Astrocyte of the cerebellum (primary cell): Measurements from ENCODE around the gene ZMIZ1.

ENCODE experiments used
- DNase-seq: peaks from one replicate; pipeline ENCODE4 v3.0.0-alpha.2; 2011; ENCODE audit warnings: low read depth
- H3K4me3 ChIP-seq: 2 replicates; pipeline ENCODE4 v1.5.1; 2011; ENCODE audit warnings: mild to moderate bottlenecking, low read depth, low read length, moderate library complexity
- in situ Hi-C: cut with HindIII; loops from 2 replicates; pipeline ENCODE4 v1.10.0; 2017; ENCODE audit warnings: low sequenced_read_pairs
- TF ChIP-seq, protein P1 (sequence below): IDR thresholded peaks from 2 replicates; pipeline ENCODE4 v1.5.1; 2012; ENCODE audit warnings: low read length, low read depth, moderate library complexity, mild to moderate bottlenecking; ENCODE audit errors: missing control alignments

The ZMIZ1 gene

DNA sequence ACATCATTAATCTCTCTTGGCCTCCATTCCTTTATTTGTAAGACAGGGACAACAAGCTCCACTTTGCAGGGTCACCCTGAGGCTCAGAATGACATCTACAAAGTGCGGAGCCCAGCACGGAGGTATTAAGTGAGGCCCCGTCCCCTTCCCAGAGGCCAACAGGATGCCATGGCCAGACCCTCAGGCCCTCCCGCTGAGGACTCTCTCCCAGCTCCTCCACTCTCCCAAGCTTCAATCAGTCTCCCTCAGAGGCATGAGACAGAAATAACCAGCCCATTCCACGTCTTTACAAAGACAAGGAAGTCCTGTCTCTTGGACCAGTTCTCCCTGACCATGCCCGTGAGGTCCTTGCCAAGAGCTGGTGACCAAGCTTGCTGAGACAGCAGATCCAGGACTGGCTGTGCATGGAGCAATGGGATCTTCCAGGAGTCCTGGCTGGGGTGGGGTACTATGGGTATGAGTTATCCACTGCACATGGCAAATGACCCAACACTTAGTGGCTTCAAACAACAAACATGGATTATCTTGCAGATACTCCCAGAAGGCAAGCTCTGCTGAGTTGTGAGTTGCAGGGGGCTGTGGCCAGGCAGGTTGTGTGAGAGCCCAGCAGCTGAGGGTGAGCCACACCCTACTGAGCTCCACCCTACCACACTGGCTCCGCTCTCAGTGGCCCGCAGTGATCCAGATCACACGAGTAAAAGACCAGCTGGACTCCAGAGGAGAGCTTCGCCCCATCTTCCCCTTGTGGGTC is 274.2 kb downstream of the ZMIZ1 start:
- TF ChIP-seq, protein P1, sequence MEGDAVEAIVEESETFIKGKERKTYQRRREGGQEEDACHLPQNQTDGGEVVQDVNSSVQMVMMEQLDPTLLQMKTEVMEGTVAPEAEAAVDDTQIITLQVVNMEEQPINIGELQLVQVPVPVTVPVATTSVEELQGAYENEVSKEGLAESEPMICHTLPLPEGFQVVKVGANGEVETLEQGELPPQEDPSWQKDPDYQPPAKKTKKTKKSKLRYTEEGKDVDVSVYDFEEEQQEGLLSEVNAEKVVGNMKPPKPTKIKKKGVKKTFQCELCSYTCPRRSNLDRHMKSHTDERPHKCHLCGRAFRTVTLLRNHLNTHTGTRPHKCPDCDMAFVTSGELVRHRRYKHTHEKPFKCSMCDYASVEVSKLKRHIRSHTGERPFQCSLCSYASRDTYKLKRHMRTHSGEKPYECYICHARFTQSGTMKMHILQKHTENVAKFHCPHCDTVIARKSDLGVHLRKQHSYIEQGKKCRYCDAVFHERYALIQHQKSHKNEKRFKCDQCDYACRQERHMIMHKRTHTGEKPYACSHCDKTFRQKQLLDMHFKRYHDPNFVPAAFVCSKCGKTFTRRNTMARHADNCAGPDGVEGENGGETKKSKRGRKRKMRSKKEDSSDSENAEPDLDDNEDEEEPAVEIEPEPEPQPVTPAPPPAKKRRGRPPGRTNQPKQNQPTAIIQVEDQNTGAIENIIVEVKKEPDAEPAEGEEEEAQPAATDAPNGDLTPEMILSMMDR: no peak
- H3K4me3 ChIP-seq: no peak overlapping the region
- no peak for DNase-seq
- in situ Hi-C loops: loop anchor here (5.0 kb wide), 1 partner anchor 69 kb away; no protein-coding TSS in a partner anchor

DNA sequence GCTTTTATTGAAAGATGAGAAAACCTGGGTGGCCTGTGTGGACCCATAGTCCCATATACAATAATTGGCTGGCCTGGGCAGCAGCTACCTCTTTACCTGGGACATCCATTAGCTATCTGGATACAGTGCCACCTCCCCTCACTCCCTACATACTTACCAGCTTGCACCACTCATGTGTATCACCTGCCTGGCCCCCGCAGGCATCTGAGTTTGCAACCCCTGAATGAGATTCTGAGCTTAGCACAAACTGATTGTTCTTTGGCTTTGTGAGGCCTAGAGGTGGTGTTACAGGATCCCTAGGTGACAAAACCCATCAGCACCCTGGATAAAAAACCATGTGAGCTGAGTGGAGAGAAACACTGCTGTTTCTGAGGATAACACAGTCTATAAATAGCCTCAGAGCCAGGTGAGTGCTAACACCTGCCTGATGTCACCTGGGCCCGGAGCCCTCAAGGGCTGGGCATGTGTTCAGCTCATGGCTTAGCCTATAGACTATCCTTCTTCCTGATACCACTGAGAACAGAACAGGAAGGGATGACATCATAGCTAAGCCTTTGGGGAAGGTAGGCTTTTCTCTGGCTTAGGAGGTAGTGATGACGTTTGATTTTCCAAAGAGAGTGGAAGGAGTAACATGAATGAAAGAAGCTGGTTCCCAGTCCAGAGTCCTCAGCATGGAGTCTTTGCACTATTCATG is 275.9 kb downstream of the ZMIZ1 start:
- TF ChIP-seq, protein P1: no peak
- no peak for DNase-seq
- in situ Hi-C loops: loop anchor here (5.0 kb wide), 1 partner anchor 68 kb away; no protein-coding TSS in a partner anchor
- H3K4me3 ChIP-seq: no peak overlapping the region

DNA sequence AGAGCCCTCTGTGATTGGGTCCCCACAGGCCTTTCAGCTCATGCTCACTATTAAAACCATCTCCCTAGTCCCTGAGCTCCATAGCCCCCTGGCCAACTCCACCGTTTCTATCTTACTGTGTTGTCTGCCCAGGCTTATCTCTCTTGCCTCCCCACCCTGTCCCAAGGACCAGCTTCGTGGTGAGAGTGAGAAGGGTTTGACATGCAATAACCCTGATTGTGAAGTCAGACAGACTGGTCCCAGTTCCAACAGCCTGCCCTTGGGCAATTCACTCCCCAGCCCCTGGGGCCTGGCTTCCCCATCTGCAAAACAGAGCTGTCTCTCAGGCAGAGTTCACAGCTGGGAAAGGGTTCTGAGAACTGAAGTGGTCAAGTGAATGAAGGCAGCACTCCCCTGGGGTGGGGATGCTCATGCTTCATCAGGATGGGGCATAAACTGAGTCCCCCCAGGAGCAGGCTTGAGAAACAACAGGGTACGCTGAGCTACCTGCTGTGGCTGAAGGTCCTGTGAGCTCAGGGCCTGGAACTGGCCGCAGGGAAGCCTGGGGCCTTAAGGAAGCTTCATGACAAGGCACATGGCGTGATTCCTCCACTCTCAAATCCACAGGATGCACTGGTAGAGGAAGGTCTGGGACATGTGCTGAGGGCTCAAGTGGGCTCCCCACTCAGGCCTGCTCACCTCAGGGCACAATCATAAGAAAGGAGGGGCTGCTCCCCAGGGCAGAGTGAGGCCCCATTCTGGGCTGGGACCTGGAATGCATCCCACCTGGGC is 276.7 kb downstream of the ZMIZ1 start:
- in situ Hi-C loops: no loop called here
- no peak for DNase-seq
- TF ChIP-seq, protein P1: no peak
- no peak overlapping the region for H3K4me3 ChIP-seq

DNA sequence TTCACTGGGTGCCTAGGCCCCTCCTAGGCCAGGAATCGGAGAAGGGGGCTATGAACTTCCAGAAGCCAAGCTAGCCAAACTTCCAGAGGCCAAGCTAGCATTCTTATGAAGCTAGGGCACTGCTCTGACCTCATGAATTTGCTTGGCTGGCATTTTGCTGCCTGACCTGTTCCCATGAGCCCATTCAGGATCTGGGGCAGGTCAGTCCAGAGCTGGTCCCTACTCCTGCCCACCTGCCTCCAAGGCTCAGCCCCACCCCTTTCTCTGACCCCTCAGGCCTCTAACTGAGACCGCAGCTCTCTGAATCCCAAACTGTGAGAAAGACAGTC is 277.2 kb downstream of the ZMIZ1 start:
- no peak for DNase-seq
- TF ChIP-seq, protein P1: no peak
- in situ Hi-C loops: no loop called here

DNA sequence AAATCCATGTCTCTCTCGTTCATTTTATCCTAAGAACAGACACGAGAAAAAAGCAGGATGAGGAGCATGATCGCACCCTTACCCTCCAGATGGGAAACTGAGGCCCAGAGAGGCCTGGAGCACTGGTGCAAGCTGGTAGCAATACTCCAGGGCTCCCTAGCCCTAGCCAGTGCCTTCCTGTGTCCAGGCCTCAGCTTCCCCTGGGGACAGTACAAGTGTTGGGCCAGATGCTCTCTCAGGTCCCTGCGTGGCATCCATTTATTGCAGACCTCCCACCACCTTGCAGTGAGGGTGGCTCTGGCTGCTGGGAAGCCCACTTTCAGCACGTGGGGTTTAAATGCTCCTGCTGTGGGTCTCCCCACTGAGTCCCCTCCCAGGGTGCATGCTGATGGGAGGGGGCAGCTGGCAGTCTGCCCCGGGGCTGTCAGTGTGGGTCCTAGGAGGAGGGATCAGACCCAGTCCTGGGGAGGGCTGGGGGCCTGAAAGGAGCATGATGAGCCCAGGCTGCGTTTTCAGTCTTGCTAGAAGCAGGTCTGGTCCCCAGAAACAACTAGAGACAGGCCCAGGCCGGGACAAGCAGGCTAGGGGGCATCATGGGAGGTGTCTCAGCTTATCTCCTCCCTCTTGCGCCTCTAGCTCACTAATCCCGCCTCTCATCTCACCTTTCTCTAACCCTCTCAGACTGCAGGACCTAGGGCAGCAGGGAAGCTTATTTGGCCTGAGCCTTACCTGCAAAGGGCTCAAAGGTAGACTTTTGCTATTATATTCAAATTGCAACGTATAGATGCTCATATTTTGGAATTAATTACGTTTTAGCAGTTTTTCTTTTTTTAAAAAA is 277.8 kb downstream of the ZMIZ1 start:
- TF ChIP-seq, protein P1: no peak
- H3K4me3 ChIP-seq: no peak overlapping the region
- DNase-seq: no peak
- in situ Hi-C loops: no loop called here

More for the DNA sequence above, 277.2 kb downstream of the ZMIZ1 start:
- no peak overlapping the region for H3K4me3 ChIP-seq
